Esophagus squamous epithelium (tissue), 4 donors: ENCODE data around the gene CIZ1.

Experiments
- CTCF ChIP-seq, 6 experiments: fragments of 450-650 bp in 4 of 6; fragments of 200-600 bp in 2 of 6; sonication (generic) in 2 of 6; IDR thresholded peaks; one replicate each; pipeline ENCODE4 v1.5.1; 2016 to 2019; ENCODE audit warnings: antibody characterized with exemption in 6 of 6, mild to moderate bottlenecking in 4 of 6, moderate library complexity in 4 of 6
- POLR2A ChIP-seq, 4 donors: fragments of 450-650 bp; IDR thresholded peaks; one replicate each; pipeline ENCODE4 v1.6.1; 2017; ENCODE audit warnings: antibody characterized with exemption in 4 of 4, mild to moderate bottlenecking in 4 of 4, moderate library complexity in 3 of 4

- no peak for TF ChIP-seq CTCF (IDR thresholded peaks at IDR 0.05)
- no peak for TF ChIP-seq POLR2A (IDR thresholded peaks at IDR 0.05)
These were observed 42.5 kb upstream of the CIZ1 start for GRCh38 chr9:128233817-128234406.
